GM23338 (cell line): Measurements from ENCODE around the gene FUZ. TPM values are rescaled to one million over a fixed set of nuclear protein-coding genes. Genes with fewer than 3 reads are reported as not detected.

Experiments
- microRNA-seq: library from miRNA; unstranded; fragments of <30 nt; microRNA quantifications from one replicate; pipeline ENCODE4, GENCODE V29; 2017
- polyA plus RNA-seq: library from polyadenylated mRNA; unstranded; fragments of >200 nt; fragmentation: Nextera tagmentation; extraction: Ambion mirVana; gene quantifications from 2 replicates; pipeline ENCODE4 v1.2.1, GENCODE V29; 2016
- small RNA-seq: library from RNA; depleted of rRNA; stranded (forward); fragments of <200 nt; gene quantifications from one replicate; pipeline ENCODE3, GENCODE V24; 2014; ENCODE audit warnings: low replicate concordance
- total RNA-seq: library from RNA; depleted of rRNA; stranded (reverse); fragments of >200 nt; shearing (Covaris generic); gene quantifications from 2 replicates; pipeline ENCODE4 v1.2.3, GENCODE V29; 2014; rRNA removed

The FUZ gene
- total and polyA plus RNA-seq, 2 experiments from 2014 or later: 24.3 to 34.8 TPM

Small RNA genes lying within 50 kb of the gene (microRNA-seq; reads per million reads assigned to microRNA genes)
- gene MIR4749 (1.8 reads per million), gene MIR6799 (not detected), gene MIR6800 (not detected)

Small RNA genes lying within 50 kb of the gene (small RNA-seq; reads per million reads assigned to genes)
- gene MIR4749 (not detected), gene MIR6799 (not detected), gene RNU6-841P (0.25 reads per million, percentile 4 among the genes with 10 or more reads in this experiment)

Other genes with a start within 250 kb of the FUZ start
- gene NOSIP, start 232.7 kb downstream of the FUZ start, total RNA-seq: 88.5 and 89.8 TPM in 2 replicates
- gene NOSIP, start 232.7 kb downstream of the FUZ start, polyA plus RNA-seq: 141 and 143 TPM in 2 replicates
- gene PRRG2, start 232.0 kb downstream of the FUZ start, total RNA-seq: 3.8 and 10.5 TPM in 2 replicates
- gene PRRG2, start 232.0 kb downstream of the FUZ start, polyA plus RNA-seq: 2.0 and 2.3 TPM in 2 replicates
- gene PRR12, start 222.1 kb downstream of the FUZ start, total RNA-seq: 32.1 and 41.6 TPM in 2 replicates
- gene PRR12, start 222.1 kb downstream of the FUZ start, polyA plus RNA-seq: 8.6 and 10.3 TPM in 2 replicates
- 6.1 and 9.3 TPM in 2 replicates for gene RRAS, start 173.1 kb downstream of the FUZ start, total RNA-seq
- 30.0 and 31.0 TPM in 2 replicates for gene RRAS, start 173.1 kb downstream of the FUZ start, polyA plus RNA-seq
- gene SCAF1, start 171.1 kb downstream of the FUZ start, total RNA-seq: 47.0 and 53.7 TPM in 2 replicates
- 19.7 and 20.2 TPM in 2 replicates for gene SCAF1, start 171.1 kb downstream of the FUZ start, polyA plus RNA-seq
- gene IRF3, start 147.4 kb downstream of the FUZ start, total RNA-seq: 89.3 and 164 TPM in 2 replicates
- gene IRF3, start 147.4 kb downstream of the FUZ start, polyA plus RNA-seq: 57.4 and 72.4 TPM in 2 replicates
- 30.6 and 61.3 TPM in 2 replicates for gene BCL2L12, start 147.4 kb downstream of the FUZ start, total RNA-seq
- gene BCL2L12, start 147.4 kb downstream of the FUZ start, polyA plus RNA-seq: 102 and 114 TPM in 2 replicates
- gene PRMT1, start 136.0 kb downstream of the FUZ start, total RNA-seq: 700 and 762 TPM in 2 replicates
- gene PRMT1, start 136.0 kb downstream of the FUZ start, polyA plus RNA-seq: 587 and 590 TPM in 2 replicates
- 3.1 and 5.7 TPM in 2 replicates for gene ADM5, start 123.7 kb downstream of the FUZ start, total RNA-seq
- 2.6 and 2.8 TPM in 2 replicates for gene ADM5, start 123.7 kb downstream of the FUZ start, polyA plus RNA-seq
- 46.8 and 63.4 TPM in 2 replicates for gene CPT1C, start 122.2 kb downstream of the FUZ start, total RNA-seq
- 77.3 and 79.3 TPM in 2 replicates for gene CPT1C, start 122.2 kb downstream of the FUZ start, polyA plus RNA-seq
- not detected in 2 replicates for gene TSKS, start 50.0 kb downstream of the FUZ start, total RNA-seq
- gene TSKS, start 50.0 kb downstream of the FUZ start, polyA plus RNA-seq: 0.82 and 0.99 TPM in 2 replicates
- 110 and 129 TPM in 2 replicates for gene AP2A1, start 46.3 kb downstream of the FUZ start, total RNA-seq
- 34.1 and 37.2 TPM in 2 replicates for gene AP2A1, start 46.3 kb downstream of the FUZ start, polyA plus RNA-seq
- gene MED25, start 5.0 kb upstream of the FUZ start, total RNA-seq: 47.1 and 58.6 TPM in 2 replicates
- gene MED25, start 5.0 kb upstream of the FUZ start, polyA plus RNA-seq: 45.6 and 46.4 TPM in 2 replicates
- gene PTOV1, start 37.9 kb upstream of the FUZ start, total RNA-seq: 194 and 209 TPM in 2 replicates
- gene PTOV1, start 37.9 kb upstream of the FUZ start, polyA plus RNA-seq: 188 and 225 TPM in 2 replicates
- gene PNKP, start 54.3 kb upstream of the FUZ start, total RNA-seq: 81.4 and 99.6 TPM in 2 replicates
- 109 and 112 TPM in 2 replicates for gene PNKP, start 54.3 kb upstream of the FUZ start, polyA plus RNA-seq
- gene AKT1S1, start 64.1 kb upstream of the FUZ start, total RNA-seq: 15.7 and 21.5 TPM in 2 replicates
- gene AKT1S1, start 64.1 kb upstream of the FUZ start, polyA plus RNA-seq: 28.0 and 28.6 TPM in 2 replicates
- gene TBC1D17, start 64.4 kb upstream of the FUZ start, total RNA-seq: 12.1 and 19.3 TPM in 2 replicates
- gene TBC1D17, start 64.4 kb upstream of the FUZ start, polyA plus RNA-seq: 39.5 and 43.1 TPM in 2 replicates
- 0.50 and 0.69 TPM in 2 replicates for gene IL4I1, start 83.6 kb upstream of the FUZ start, total RNA-seq
- gene IL4I1, start 83.6 kb upstream of the FUZ start, polyA plus RNA-seq: 0.57 and 0.60 TPM in 2 replicates
- 7.4 and 8.2 TPM in 2 replicates for gene ATF5, start 115.9 kb upstream of the FUZ start, total RNA-seq
- gene ATF5, start 115.9 kb upstream of the FUZ start, polyA plus RNA-seq: 9.6 and 10.3 TPM in 2 replicates
- 87.7 and 99.4 TPM in 2 replicates for gene NUP62, start 116.2 kb upstream of the FUZ start, total RNA-seq
- 54.0 and 55.5 TPM in 2 replicates for gene NUP62, start 116.2 kb upstream of the FUZ start, polyA plus RNA-seq
- not detected in 2 replicates for gene SIGLEC11, start 147.9 kb upstream of the FUZ start, total RNA-seq
- not detected in 2 replicates for gene SIGLEC11, start 147.9 kb upstream of the FUZ start, polyA plus RNA-seq
- 20.4 and 29.1 TPM in 2 replicates for gene VRK3, start 212.1 kb upstream of the FUZ start, total RNA-seq
- 17.4 and 19.2 TPM in 2 replicates for gene VRK3, start 212.1 kb upstream of the FUZ start, polyA plus RNA-seq
- 17.4 and 18.9 TPM in 2 replicates for gene ZNF473, start 212.7 kb upstream of the FUZ start, total RNA-seq
- 1.5 and 3.3 TPM in 2 replicates for gene ZNF473, start 212.7 kb upstream of the FUZ start, polyA plus RNA-seq